Breast epithelium (tissue), 4 donors: ENCODE data around the gene TMOD3. TPM values are rescaled to one million over a fixed set of nuclear protein-coding genes. Genes with fewer than 3 reads are reported as not detected.

Experiments
- DNase-seq, 2 donors: peaks; one replicate each; pipeline ENCODE4 v3.0.0-alpha.2; 2019; ENCODE audit warnings: low spot score in 2 of 2
- H3K27ac ChIP-seq, 2 donors: fragments of 200-600 bp; sonication (generic) in 1 of 2; one replicate each; pipeline ENCODE4 v1.5.1; 2016 to 2019; ENCODE audit warnings: mild to moderate bottlenecking in 1 of 2
- H3K27me3 ChIP-seq, 2 donors: fragments of 200-600 bp; sonication (generic) in 1 of 2; one replicate each; pipeline versions ENCODE4 v1.5.1 to v1.6.0; 2017 to 2019; ENCODE audit warnings: control low read depth in 1 of 2, mild to moderate bottlenecking in 1 of 2
- H3K36me3 ChIP-seq: fragments of 200-600 bp; one replicate; pipeline ENCODE4 v1.5.1; 2019
- H3K4me1 ChIP-seq, 2 donors: fragments of 200-600 bp; sonication (generic); one replicate each; pipeline ENCODE4 v1.5.1; 2016 to 2019; ENCODE audit warnings: control low read depth in 1 of 2
- H3K4me3 ChIP-seq, 3 donors: fragments of 200-600 bp; sonication (generic); 1 replicate in 2 of 3; 2 replicates in 1 of 3; pipeline ENCODE4 v1.5.1; 2016 to 2019; ENCODE audit warnings: mild to moderate bottlenecking in 3 of 3, moderate library complexity in 2 of 3
- H3K9me3 ChIP-seq, 2 donors: fragments of 200-600 bp; sonication (generic) in 1 of 2; one replicate each; pipeline ENCODE4 v1.5.1; 2016 to 2019; ENCODE audit warnings: control low read depth in 1 of 2
- CTCF ChIP-seq, 3 donors: fragments of 450-650 bp; IDR thresholded peaks; one replicate each; pipeline ENCODE4 v1.5.1; 2016 to 2017; ENCODE audit warnings: antibody characterized with exemption in 3 of 3, mild to moderate bottlenecking in 3 of 3, moderate library complexity in 3 of 3
- POLR2A ChIP-seq: fragments of 450-650 bp; IDR thresholded peaks from one replicate; pipeline ENCODE4 v1.6.1; 2016; ENCODE audit warnings: antibody characterized with exemption, mild to moderate bottlenecking, moderate library complexity
- POLR2AphosphoS5 ChIP-seq, 3 donors: sonication (generic); formaldehyde crosslinking; IDR thresholded peaks; one replicate each; pipeline ENCODE4 v1.6.1; 2017; ENCODE audit warnings: antibody characterized with exemption in 3 of 3
- intact Hi-C: fragments of 100-400 bp; cut with DNase I; formaldehyde crosslinking; loops from one replicate; pipeline ENCODE4 v1.15.1; 2023; ENCODE audit warnings: low total_unique reads
- total RNA-seq, 3 donors: library from RNA; depleted of rRNA; stranded (reverse); fragments of >200 nt; gene quantifications; one replicate each; pipeline ENCODE4 v1.1.0, GENCODE V29; 2016

Gene TMOD3
- total RNA-seq, 3 donors from 2014 or later: 24.9 to 31.4 (median 27.5) TPM

- no peaks in the 10 kb centered on the region for H3K4me1 ChIP-seq
- TF ChIP-seq CTCF (IDR thresholded peaks at IDR 0.05): no peak
These were observed 26.2 kb downstream of the TMOD3 start for GRCh38 chr15:51855612-51856011.

GRCh38 chr15:51856714-51857380 is 27.4 kb downstream of the TMOD3 start:
- no peak overlapping the region for H3K27ac ChIP-seq
- intact Hi-C loops: no loop called here
- H3K36me3 ChIP-seq: no peaks in the 10 kb centered on the region

More at GRCh38 chr15:51855612-51856011, 26.2 kb downstream of the TMOD3 start:
- H3K9me3 ChIP-seq: no peaks in the 10 kb centered on the region
- intact Hi-C loops: no loop called here
- no peaks in the 10 kb centered on the region for H3K36me3 ChIP-seq
- no peaks in the 10 kb centered on the region for H3K27me3 ChIP-seq
- no peak overlapping the region for H3K4me3 ChIP-seq
- H3K27ac ChIP-seq: no peak overlapping the region
- DNase-seq: no peak

GRCh38 chr15:51861557-51862359 is 32.3 kb downstream of the TMOD3 start:
- H3K27ac ChIP-seq: no peak overlapping the region
- no peaks in the 10 kb centered on the region for H3K9me3 ChIP-seq
- no peak for DNase-seq
- intact Hi-C loops: loop anchor here (2.0 kb wide), 1 partner anchor 57 kb away; no protein-coding TSS in a partner anchor
- TF ChIP-seq POLR2AphosphoS5 (IDR thresholded peaks at IDR 0.05) (no peak), POLR2A (no peak), CTCF (IDR thresholded peaks at IDR 0.05) (no peak)
- no peaks in the 10 kb centered on the region for H3K36me3 ChIP-seq
- H3K4me3 ChIP-seq: no peak overlapping the region
- H3K27me3 ChIP-seq: no peaks in the 10 kb centered on the region
- H3K4me1 ChIP-seq: no peaks in the 10 kb centered on the region

More at GRCh38 chr15:51856714-51857380, 27.4 kb downstream of the TMOD3 start:
- DNase-seq: no peak
- Histone ChIP-seq H3K4me1 (no peaks in the 10 kb centered on the region), H3K9me3 (no peaks in the 10 kb centered on the region), H3K4me3 (no peak overlapping the region), H3K27me3 (no peaks in the 10 kb centered on the region)
- TF ChIP-seq POLR2A: no peak
- no peak for TF ChIP-seq CTCF (IDR thresholded peaks at IDR 0.05)
- TF ChIP-seq POLR2AphosphoS5 (IDR thresholded peaks at IDR 0.05): no peak

GRCh38 chr15:51863131-51863530 is 33.7 kb downstream of the TMOD3 start:
- no peaks in the 10 kb centered on the region for H3K36me3 ChIP-seq

More at GRCh38 chr15:51863131-51863530, 33.7 kb downstream of the TMOD3 start:
- intact Hi-C loops: loop anchor here (2.0 kb wide), 1 partner anchor 56 kb away; no protein-coding TSS in a partner anchor
- no peak for TF ChIP-seq POLR2A
- TF ChIP-seq CTCF (IDR thresholded peaks at IDR 0.05): no peak
- no peak for TF ChIP-seq POLR2AphosphoS5 (IDR thresholded peaks at IDR 0.05)
- no peak for DNase-seq
- no peaks in the 10 kb centered on the region for H3K27me3 ChIP-seq
- no peaks in the 10 kb centered on the region for H3K9me3 ChIP-seq
- no peaks in the 10 kb centered on the region for H3K4me1 ChIP-seq
- H3K4me3 ChIP-seq: no peak overlapping the region
- no peak overlapping the region for H3K27ac ChIP-seq
